Measurements from ENCODE around the gene ITPKA.

DNA sequence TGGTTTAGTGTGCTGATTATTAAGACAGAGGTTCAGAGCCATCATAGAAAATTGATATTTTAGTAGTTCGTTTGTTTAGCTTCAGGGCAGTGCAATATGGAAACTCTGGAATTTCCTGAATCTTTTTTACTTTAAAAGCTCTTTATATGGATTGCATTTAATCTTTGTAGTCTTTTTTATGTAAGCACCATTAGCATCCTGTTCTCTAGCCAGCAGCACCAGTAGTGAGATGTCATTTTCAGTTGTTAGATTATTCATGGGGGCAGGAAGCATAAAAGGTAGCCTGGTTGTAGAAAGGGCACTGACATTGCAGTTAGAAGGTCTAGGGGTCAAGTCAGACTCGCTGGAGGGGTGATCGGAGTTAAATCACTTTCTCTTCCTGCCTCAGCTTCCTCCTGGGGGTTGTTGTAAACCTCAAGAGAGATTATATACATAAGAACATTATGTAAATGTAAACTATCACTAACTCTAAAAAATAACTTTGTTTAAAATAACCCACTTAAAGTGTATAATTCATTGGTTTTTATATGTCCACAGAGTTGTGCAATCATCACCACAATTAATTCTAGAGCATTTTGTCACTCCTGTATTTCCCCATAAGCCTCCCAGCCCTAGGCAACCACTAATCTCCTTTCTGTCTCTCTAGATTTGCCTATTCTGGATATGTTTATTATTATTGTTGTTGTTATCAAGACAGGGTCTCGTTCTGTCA lies 31.4 kb upstream of the ITPKA start:
- TF ChIP-seq, protein P1, sequence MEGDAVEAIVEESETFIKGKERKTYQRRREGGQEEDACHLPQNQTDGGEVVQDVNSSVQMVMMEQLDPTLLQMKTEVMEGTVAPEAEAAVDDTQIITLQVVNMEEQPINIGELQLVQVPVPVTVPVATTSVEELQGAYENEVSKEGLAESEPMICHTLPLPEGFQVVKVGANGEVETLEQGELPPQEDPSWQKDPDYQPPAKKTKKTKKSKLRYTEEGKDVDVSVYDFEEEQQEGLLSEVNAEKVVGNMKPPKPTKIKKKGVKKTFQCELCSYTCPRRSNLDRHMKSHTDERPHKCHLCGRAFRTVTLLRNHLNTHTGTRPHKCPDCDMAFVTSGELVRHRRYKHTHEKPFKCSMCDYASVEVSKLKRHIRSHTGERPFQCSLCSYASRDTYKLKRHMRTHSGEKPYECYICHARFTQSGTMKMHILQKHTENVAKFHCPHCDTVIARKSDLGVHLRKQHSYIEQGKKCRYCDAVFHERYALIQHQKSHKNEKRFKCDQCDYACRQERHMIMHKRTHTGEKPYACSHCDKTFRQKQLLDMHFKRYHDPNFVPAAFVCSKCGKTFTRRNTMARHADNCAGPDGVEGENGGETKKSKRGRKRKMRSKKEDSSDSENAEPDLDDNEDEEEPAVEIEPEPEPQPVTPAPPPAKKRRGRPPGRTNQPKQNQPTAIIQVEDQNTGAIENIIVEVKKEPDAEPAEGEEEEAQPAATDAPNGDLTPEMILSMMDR (IDR thresholded peaks at IDR 0.05) = no peak
- no peak for TF ChIP-seq EZH2phosphoT487 (IDR thresholded peaks at IDR 0.05)
- no peak for TF ChIP-seq EZH2 (IDR thresholded peaks at IDR 0.05)

All from neural progenitor cell (in vitro differentiated cells).